ENCODE data around the gene TEX19. TPM values are rescaled to one million over a fixed set of nuclear protein-coding genes. Genes with fewer than 3 reads are reported as not detected.

The TEX19 gene
- total and polyA plus RNA-seq, 9 of the 15 experiments (the other 6 are each of a cell fraction or from before 2014, with no cell fraction given): 0.10 to 4.9 (median 1.9) TPM

- TF ChIP-seq TFAP4 (CRISPR knock-in tag; IDR thresholded peaks at IDR 0.05; ENCODE audit: borderline replicate concordance) (0 out of 2 replicates have a peak, but pooled peaks have one; percentile 16), RFX7 (CRISPR knock-in tag; IDR thresholded peaks at IDR 0.05) (no peak), CBFA2T2 (conservative IDR thresholded peaks at IDR 0.05) (no peak), ZBTB33 (CRISPR knock-in tag; IDR thresholded peaks at IDR 0.05) (peak; percentile 89), ZBTB7A (IDR thresholded peaks at IDR 0.05; ENCODE audit: borderline replicate concordance, control insufficient read depth, low read depth, low read length) (peak; percentile 50; the same call in 1 of the 2 replicates), PTBP1 (IDR thresholded peaks at IDR 0.05; ENCODE audit: low read depth, low read length) (no peak), ZFP30 (CRISPR knock-in tag; IDR thresholded peaks at IDR 0.05; ENCODE audit: borderline replicate concordance) (no peak), ZNF347 (CRISPR knock-in tag; IDR thresholded peaks at IDR 0.05; ENCODE audit: low read depth) (no peak), EGR1 (conservative IDR thresholded peaks at IDR 0.05) (peak; percentile 76), RBBP5 (IDR thresholded peaks at IDR 0.05; ENCODE audit: borderline replicate concordance, insufficient read depth, low read length, poor library complexity, severe bottlenecking) (no peak), KLF1 (tag; IDR thresholded peaks at IDR 0.05) (no peak), SMARCA4 (IDR thresholded peaks at IDR 0.05) (no peak)
Observed at GRCh38 chr17:82327289-82327688, 31.8 kb upstream of the TEX19 start (continued).
